NCI-H2196 treated with DMSO at 0.1 percent for 48 hours (cell line): ENCODE results near the gene MFSD2A.
"Not testable (repeated sequence)": the region's sequence is repeated elsewhere in the genome, so short reads cannot be mapped to it uniquely, and the experiment has no call there.

Source experiments
- DNase-seq: peaks from one replicate; lab custom pipeline; 2025; ENCODE audit not compliant: unreplicated experiment; lab: John Stamatoyannopoulos, UW

The MFSD2A gene

GRCh38 chr1:40001456-40001855 lies 46.5 kb downstream of the MFSD2A start:
- no peak for DNase-seq

DNA sequence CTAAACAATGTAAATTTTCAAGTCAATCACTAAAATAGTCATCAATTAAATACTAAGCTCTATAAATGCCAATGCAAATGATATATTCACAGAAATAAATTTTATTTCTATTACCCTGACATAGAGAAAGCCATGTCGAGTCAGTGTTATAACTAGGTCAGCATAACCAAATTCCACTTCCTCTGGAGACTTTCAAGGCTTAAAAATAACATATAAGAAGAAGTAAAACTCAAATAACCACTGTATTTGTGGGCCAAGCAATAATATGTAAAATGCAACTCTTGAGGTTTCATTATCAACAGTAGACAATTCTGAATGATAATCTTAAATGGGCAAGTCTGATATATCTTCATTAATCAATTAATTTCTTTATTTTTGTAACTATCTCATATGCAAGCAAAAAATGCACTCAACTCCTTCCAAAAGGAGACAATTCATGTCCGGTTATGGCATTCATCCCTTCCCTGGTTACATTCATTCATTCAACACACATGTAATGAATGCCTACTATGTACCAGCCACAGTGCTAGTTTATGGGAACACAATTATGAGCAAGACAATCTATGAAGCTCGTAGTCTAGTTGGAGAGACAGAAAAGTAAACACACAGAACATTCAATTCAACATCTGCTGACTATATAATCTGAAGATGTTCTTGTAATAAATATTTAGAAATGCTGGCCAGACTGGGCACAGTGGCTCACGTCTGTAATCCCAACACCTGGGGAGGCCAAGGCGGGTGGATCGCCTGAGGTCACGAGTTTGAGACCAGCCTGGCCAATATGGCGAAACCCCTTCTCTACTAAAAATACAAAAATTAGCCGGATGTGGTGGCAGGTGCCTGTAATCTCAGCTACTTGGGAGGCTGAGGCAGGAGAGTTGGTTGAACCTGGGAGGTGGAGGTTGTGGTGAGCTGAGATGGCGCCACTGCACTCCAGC lies 48.5 kb downstream of the MFSD2A start:
- DNase-seq, result no peak

- DNase-seq, result no peak
Measured at GRCh38 chr1:40004857-40005256, 49.9 kb downstream of the MFSD2A start.

- not testable (repeated sequence) for DNase-seq
Measured at GRCh38 chr1:40007481-40008034, 52.6 kb downstream of the MFSD2A start.

GRCh38 chr1:40011198-40011597 lies 56.3 kb downstream of the MFSD2A start:
- no peak for DNase-seq

- no peak for DNase-seq
Measured at GRCh38 chr1:40014253-40014706, 59.3 kb downstream of the MFSD2A start.

DNA sequence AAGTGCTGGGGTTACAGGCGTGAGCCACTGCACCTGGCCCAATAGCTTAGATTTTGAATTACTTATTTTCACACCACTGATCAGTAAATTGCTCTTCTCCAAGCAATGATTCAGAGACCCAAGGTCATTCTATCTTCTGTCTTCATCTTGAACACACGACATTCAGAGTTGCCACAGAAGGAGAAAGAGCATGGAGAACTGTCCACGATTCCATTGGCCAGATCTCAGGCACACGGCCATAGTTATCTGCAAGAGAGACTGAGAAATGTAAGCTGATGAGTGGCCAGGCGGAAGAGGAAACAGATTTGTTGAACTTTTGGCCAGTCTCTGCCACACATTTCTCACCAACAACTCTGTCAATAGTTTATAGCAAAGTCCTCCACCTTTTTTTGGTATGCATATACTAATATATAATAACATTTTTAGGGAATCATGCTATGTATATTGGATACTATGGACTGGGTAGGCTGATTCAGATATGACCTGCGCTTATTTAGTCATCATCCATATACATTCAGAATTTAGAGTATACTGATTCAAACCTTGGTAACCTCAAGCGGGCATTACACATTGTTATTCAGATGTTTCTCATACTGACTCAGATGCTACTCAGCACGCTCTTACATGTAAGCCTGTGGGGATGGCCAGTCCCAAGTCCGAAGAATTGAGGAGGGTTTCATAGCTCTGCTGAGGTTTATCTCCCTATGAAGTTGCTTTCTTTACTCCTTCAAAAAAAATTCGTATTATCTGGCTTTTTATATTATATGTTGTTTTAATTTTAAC lies 60.1 kb downstream of the MFSD2A start:
- DNase-seq, result no peak

- DNase-seq, result no peak
Measured at GRCh38 chr1:40017951-40018575, 63.1 kb downstream of the MFSD2A start.
